Stomach (tissue), 9 donors: ENCODE results near the gene DCXR. TPM values are rescaled to one million over a fixed set of nuclear protein-coding genes. Genes with fewer than 3 reads are reported as not detected.

ENCODE experiments used
- DNase-seq, 2 donors: peaks; one replicate each; pipeline versions ENCODE4 v3.0.0 to v3.0.0-alpha.2; 2013 to 2019
- H3K27ac ChIP-seq, 5 donors: fragments of 200-600 bp in 4 of 5; sonication (generic) in 4 of 5; one replicate each; pipeline ENCODE4 v1.5.1; 2013 to 2019; ENCODE audit warnings: mild to moderate bottlenecking in 1 of 5, moderate library complexity in 1 of 5
- H3K27me3 ChIP-seq, 3 donors: fragments of 200-600 bp; sonication (generic); one replicate each; pipeline ENCODE4 v1.5.1; 2017 to 2019; ENCODE audit warnings: mixed run types in 1 of 3
- H3K36me3 ChIP-seq, 4 donors: fragments of 200-600 bp; sonication (generic); 1 replicate in 3 of 4; 2 replicates in 1 of 4; pipeline ENCODE4 v1.5.1; 2016 to 2019
- H3K4me1 ChIP-seq, 4 donors: fragments of 200-600 bp; sonication (generic); one replicate each; pipeline ENCODE4 v1.5.1; 2016 to 2019
- H3K4me3 ChIP-seq, 4 donors: fragments of 200-600 bp; sonication (generic) in 3 of 4; one replicate each; pipeline ENCODE4 v1.5.1; 2016 to 2019; ENCODE audit warnings: mild to moderate bottlenecking in 1 of 4
- H3K9me3 ChIP-seq, 4 donors: fragments of 200-600 bp; sonication (generic); one replicate each; pipeline ENCODE4 v1.5.1; 2016 to 2019
- EP300 ChIP-seq: sonication (generic); formaldehyde crosslinking; IDR thresholded peaks from one replicate; pipeline ENCODE4 v1.6.1; 2017; ENCODE audit warnings: antibody characterized with exemption
- POLR2A ChIP-seq, 4 donors: fragments of 450-650 bp; IDR thresholded peaks; one replicate each; pipeline ENCODE4 v1.6.1; 2016; ENCODE audit warnings: antibody characterized with exemption in 4 of 4, control low read depth in 2 of 4, mild to moderate bottlenecking in 1 of 4, moderate library complexity in 1 of 4
- POLR2AphosphoS5 ChIP-seq, 3 donors: sonication (generic); formaldehyde crosslinking; IDR thresholded peaks; one replicate each; pipeline ENCODE4 v1.6.1; 2016; ENCODE audit warnings: antibody characterized with exemption in 3 of 3
- WGBS, 5 donors: extraction: QIAGEN DNeasy Blood & Tissue Kit in 3 of 5; methylation state at CpG; one replicate each; pipeline versions ENCODE4 v1.1.5 to v1.1.7; 2013 to 2018; 5-methylcytosine and 5-hydroxymethylcytosine counted together
- intact Hi-C: fragments of 100-400 bp; cut with DNase I; formaldehyde crosslinking; loops from one replicate; pipeline ENCODE4 v1.15.1; 2023; ENCODE audit warnings: low total_unique reads
- polyA plus RNA-seq, 3 donors: library from polyadenylated mRNA; stranded (reverse); fragments of 200-250 nt; gene quantifications; one replicate each; pipeline ENCODE4 v1.2.3, GENCODE V29; 2013
- total RNA-seq, 5 donors: library from RNA; depleted of rRNA; stranded (reverse); fragments of >200 nt; gene quantifications; one replicate each; pipeline versions ENCODE4 v1.1.0 to v1.2.3, GENCODE V29; 2014 to 2016
- TF ChIP-seq, protein P1 (sequence below), 7 experiments: fragments of 450-650 bp in 4 of 7; fragments of 200-600 bp in 3 of 7; sonication (generic) in 3 of 7; IDR thresholded peaks; one replicate each; pipeline ENCODE4 v1.5.1; 2016 to 2019; ENCODE audit warnings: antibody characterized with exemption in 7 of 7, control low read depth in 2 of 7, mild to moderate bottlenecking in 1 of 7
- donor health status: healthy with polysubstance abuse.
- donor health status: Bipolar disorder and iron deficiency.
- donor health status: healthy.

DCXR gene
- total and polyA plus RNA-seq, 8 donors, result 11.1 to 461 (median 231) TPM

- TF ChIP-seq, protein P1, sequence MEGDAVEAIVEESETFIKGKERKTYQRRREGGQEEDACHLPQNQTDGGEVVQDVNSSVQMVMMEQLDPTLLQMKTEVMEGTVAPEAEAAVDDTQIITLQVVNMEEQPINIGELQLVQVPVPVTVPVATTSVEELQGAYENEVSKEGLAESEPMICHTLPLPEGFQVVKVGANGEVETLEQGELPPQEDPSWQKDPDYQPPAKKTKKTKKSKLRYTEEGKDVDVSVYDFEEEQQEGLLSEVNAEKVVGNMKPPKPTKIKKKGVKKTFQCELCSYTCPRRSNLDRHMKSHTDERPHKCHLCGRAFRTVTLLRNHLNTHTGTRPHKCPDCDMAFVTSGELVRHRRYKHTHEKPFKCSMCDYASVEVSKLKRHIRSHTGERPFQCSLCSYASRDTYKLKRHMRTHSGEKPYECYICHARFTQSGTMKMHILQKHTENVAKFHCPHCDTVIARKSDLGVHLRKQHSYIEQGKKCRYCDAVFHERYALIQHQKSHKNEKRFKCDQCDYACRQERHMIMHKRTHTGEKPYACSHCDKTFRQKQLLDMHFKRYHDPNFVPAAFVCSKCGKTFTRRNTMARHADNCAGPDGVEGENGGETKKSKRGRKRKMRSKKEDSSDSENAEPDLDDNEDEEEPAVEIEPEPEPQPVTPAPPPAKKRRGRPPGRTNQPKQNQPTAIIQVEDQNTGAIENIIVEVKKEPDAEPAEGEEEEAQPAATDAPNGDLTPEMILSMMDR (IDR thresholded peaks at IDR 0.05), result no peak
- TF ChIP-seq POLR2A (IDR thresholded peaks at IDR 0.05) (no peak), EP300 (no peak), POLR2AphosphoS5 (IDR thresholded peaks at IDR 0.05) (no peak)
- H3K4me1 ChIP-seq, result peaks cover 28 to 55% (median 48%) of the 10 kb centered on the region in 4 donors
- H3K27ac ChIP-seq, result peak overlapping the region in 3 of 5 donors; percentile 41 to 85 (median 82)
- intact Hi-C loops, result no loop called here
- H3K27me3 ChIP-seq, result no peaks in the 10 kb centered on the region
- no peak for DNase-seq
- WGBS, 5 donors, result 15 to 27% (median 20%) methylated on average over 11 to 19 of the region's 19 CpGs
- H3K9me3 ChIP-seq, result no peaks in the 10 kb centered on the region
- peaks cover 36 to 72% (median 68%) of the 10 kb centered on the region in 4 donors for H3K36me3 ChIP-seq
- peak overlapping the region; percentile 67 to 88 (median 86) for H3K4me3 ChIP-seq
These were observed 15.2 kb upstream of the DCXR start for GRCh38 chr17:82052638-82053059.

GRCh38 chr17:82051776-82052637 lies 14.5 kb upstream of the DCXR start, which contains the start of the genes GPS1 and RFNG:
TSS of gene GPS1 (plus strand) at chr17:82051898. CDS start at chr17:82051932, 34 bp downstream.
TSS of gene RFNG (minus strand) at chr17:82051811. CDS start at chr17:82051766, 45 bp downstream.
- H3K4me1 ChIP-seq, result peaks cover 28 to 55% (median 48%) of the 10 kb centered on the region in 4 donors
- DNase-seq, result peak; percentile 82 to 93
- H3K27ac ChIP-seq, result peak within 1 kb of the TSS; percentile 50 to 85 (median 82)
- peaks cover 29 to 72% (median 68%) of the 10 kb centered on the region in 4 donors for H3K36me3 ChIP-seq
- intact Hi-C loops, result no loop called here
- TF ChIP-seq POLR2A (IDR thresholded peaks at IDR 0.05), result no peak
- peak; percentile 31 to 73 (median 40) for TF ChIP-seq POLR2AphosphoS5 (IDR thresholded peaks at IDR 0.05)
- H3K9me3 ChIP-seq, result no peaks in the 10 kb centered on the region
- 0 to 2% (median 1%) methylated on average over 30 to 94 of the region's 94 CpGs for WGBS, 5 donors
- H3K4me3 ChIP-seq, result peak within 1 kb of the TSS; percentile 67 to 88 (median 86)
- no peaks in the 10 kb centered on the region for H3K27me3 ChIP-seq

DNA sequence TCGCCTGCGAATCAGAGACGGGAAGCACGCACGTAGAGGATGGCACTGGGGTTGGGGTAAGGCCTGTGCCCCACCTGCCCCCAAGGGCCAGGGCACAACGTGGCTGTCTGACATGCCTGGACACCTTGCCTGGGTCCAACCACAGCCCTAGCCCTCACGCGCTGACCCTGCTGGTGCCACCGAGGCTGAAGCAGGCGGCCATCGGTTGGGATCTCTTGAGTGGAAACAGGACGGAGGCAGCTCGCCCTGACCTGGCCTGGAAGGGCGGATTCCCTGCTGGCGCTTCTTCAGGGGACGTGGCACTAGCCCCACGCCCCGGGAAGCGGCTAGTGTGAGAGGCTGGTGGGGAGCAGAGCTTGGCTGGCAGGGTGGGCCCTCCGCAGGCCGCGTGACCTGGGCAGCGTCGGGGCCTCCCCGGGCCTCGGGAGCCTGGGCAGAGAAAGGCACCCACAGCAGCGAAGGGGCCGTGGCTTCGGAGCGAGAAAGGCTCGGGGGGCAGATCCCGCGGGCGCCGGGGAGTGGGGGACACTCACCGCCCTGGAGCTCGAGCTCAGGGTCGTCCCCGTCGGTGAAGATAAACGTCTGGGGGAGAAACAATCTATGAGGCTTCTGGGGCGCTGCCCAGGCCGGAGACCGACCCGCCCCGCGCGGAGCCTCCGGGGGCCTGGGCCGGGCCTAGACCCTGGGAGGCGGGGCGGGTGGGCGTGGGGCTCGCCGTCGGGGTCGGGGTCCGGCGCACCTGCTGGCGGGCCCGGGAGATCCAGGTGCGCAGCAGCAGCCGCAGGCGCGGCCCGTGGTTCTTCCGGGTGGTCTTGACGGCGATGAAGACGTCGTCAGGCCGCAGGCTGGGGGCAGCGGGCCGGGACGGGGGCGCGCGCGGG lies 13.5 kb upstream of the DCXR start:
- no peaks in the 10 kb centered on the region for H3K27me3 ChIP-seq
- WGBS, 5 donors, result 10 to 28% (median 16%) methylated on average over 29 to 79 of the region's 79 CpGs
- H3K36me3 ChIP-seq, result peaks cover 19 to 69% (median 62%) of the 10 kb centered on the region in 4 donors
- peak overlapping the region; percentile 67 to 88 (median 86) for H3K4me3 ChIP-seq
- H3K4me1 ChIP-seq, result peaks cover 28 to 55% (median 48%) of the 10 kb centered on the region in 4 donors
- TF ChIP-seq, protein P1 (IDR thresholded peaks at IDR 0.05), result no peak
- TF ChIP-seq POLR2A (IDR thresholded peaks at IDR 0.05), result no peak
- TF ChIP-seq POLR2AphosphoS5 (IDR thresholded peaks at IDR 0.05), result no peak
- TF ChIP-seq EP300, result no peak
- peak in 1 of 2 donors; percentile 56 for DNase-seq
- intact Hi-C loops, result no loop called here
- no peaks in the 10 kb centered on the region for H3K9me3 ChIP-seq
- peak overlapping the region; percentile 50 to 85 (median 82) for H3K27ac ChIP-seq

DNA sequence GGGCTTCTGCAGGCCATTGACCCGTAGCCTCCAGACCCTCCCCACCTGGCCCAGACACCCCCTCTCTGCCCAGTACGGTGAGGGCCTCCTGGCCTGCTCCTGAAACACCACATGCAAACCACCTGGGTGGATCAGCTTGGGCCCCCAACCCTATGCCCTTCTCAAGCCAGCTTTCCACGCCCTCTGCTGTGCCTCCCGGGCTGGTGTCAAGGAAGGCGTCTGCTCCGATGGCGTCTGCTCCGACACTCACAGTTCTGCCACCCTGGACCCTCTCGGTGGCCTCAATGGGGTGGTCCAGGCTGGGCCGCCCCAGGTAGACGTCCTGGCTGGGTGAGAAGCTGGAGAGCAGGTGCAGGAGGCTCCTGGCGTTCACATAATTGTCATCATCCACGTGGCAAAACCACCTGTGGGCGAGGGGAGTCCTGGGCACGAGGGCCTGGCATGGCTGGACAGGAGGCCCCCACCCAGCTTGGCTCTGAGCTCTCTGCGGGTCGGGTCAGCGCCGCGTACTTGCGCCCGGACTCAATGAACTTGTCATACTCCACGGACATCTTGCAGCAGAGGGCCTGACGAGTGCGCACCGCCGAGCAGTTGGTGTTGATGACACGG lies 12.8 kb upstream of the DCXR start:
- H3K4me3 ChIP-seq, result peak overlapping the region; percentile 67 to 88 (median 86)
- no peak for TF ChIP-seq EP300
- TF ChIP-seq, protein P1 (IDR thresholded peaks at IDR 0.05), result no peak
- TF ChIP-seq POLR2AphosphoS5 (IDR thresholded peaks at IDR 0.05), result no peak
- no peak for TF ChIP-seq POLR2A (IDR thresholded peaks at IDR 0.05)
- H3K9me3 ChIP-seq, result no peaks in the 10 kb centered on the region
- peak overlapping the region in 1 of 5 donors; percentile 82 for H3K27ac ChIP-seq
- H3K36me3 ChIP-seq, result peaks cover 12 to 62% (median 54%) of the 10 kb centered on the region in 4 donors
- DNase-seq, result no peak
- no peaks in the 10 kb centered on the region for H3K27me3 ChIP-seq
- WGBS, 5 donors, result 85 to 89% (median 86%) methylated on average over 22 to 28 of the region's 28 CpGs
- H3K4me1 ChIP-seq, result peaks cover 28 to 54% (median 48%) of the 10 kb centered on the region in 4 donors
- intact Hi-C loops, result no loop called here
